Measurements from ENCODE around the gene HIPK4.
A peak's percentile ranks its signal among the peaks of the same experiment; 100 is the strongest.

Gene HIPK4

GRCh38 chr19:40423938-40424337 is 34.0 kb upstream of the HIPK4 start:
- TF ChIP-seq CTCF (IDR thresholded peaks at IDR 0.05): no peak

GRCh38 chr19:40422748-40423566 is 33.0 kb upstream of the HIPK4 start:
- TF ChIP-seq CTCF (IDR thresholded peaks at IDR 0.05): no peak

DNA sequence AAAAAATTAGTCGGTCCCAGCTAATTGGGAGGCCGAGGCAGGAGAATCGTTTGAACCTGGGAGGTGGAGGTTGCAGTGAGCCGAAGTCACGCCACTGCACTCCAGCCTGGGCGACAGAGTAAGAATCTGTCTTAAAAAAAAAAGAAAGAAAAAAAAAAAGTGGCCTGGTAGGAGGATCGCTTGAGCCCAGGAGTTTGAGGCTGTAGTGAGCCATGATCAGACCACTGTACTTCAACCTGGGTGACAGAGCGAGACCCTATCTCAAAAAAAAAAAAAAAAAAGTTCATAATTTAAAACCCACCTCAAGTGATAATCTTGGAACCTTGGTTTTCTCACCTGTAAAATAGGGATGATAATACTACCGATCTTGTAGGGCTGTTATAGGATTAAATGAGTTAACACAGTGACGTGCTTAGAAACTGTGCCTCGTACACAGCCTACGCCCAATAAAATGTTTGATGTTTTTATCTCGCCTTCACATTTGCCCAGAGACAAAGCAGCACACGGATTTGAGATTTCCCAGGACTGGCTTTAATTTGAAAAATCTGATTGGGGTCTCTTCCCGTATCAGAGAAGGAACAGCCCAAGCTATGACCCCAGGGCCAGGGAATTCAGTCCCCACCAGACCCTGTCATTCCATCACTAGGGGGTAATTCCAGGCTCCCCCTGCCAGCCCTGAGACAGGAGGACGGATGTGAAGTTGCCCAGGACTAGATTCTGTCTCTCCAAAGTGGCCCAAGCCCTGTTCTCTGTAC is 32.2 kb upstream of the HIPK4 start:
- TF ChIP-seq CTCF (IDR thresholded peaks at IDR 0.05): no peak

DNA sequence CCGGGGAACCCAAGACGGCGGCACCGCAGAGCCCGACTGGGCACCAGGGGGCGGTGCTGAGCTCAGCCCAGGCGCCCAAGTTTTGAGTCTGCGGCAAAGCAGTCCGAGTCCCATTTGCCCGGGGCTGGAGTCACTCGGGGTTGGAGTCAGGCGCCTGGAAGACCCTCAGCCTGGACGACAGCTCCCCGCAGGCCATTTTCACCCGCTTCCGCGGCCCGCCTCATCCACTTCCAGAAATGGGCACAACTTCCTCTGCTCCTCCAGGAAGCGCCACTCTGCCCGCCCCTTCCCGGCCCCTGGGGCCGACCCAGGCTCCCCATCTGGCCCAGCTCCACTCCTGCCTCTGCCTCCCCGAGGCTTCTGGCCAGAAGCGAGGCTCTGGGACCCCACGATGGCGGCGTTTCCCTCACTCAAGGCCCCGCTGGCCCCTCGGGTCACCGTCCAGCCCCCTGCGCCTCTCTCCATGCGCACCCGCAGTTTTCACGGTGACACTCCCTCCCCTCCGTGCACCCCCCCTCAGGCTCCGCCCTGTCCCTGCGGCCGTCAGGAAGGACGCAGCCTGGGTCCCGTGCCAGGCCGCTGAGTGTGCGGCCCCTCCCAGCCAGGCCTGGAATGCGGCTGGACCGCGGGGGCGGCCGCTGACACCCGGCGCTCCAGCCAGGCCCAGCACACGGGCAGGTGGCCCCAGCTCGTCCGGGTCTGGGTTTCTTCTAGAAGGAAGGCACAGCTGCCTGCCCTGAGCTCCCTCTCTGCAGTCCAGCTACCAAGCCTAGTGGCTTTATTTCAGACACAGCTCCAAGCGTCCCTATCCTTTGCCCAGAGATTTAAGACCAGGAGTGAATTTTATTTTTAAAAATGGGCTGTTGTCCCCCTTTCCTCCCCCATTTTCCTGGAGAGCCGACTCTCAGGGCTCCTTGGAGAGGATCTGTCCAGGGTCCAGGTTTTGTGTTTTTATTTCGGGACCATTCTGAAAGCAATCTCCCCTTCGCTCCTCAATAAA is 31.1 kb upstream of the HIPK4 start:
- peak; percentile 97 for TF ChIP-seq CTCF (IDR thresholded peaks at IDR 0.05)

GRCh38 chr19:40420451-40420765 is 30.4 kb upstream of the HIPK4 start:
- TF ChIP-seq CTCF (IDR thresholded peaks at IDR 0.05): no peak

GRCh38 chr19:40419780-40420179 is 29.8 kb upstream of the HIPK4 start:
- TF ChIP-seq CTCF (IDR thresholded peaks at IDR 0.05): no peak

DNA sequence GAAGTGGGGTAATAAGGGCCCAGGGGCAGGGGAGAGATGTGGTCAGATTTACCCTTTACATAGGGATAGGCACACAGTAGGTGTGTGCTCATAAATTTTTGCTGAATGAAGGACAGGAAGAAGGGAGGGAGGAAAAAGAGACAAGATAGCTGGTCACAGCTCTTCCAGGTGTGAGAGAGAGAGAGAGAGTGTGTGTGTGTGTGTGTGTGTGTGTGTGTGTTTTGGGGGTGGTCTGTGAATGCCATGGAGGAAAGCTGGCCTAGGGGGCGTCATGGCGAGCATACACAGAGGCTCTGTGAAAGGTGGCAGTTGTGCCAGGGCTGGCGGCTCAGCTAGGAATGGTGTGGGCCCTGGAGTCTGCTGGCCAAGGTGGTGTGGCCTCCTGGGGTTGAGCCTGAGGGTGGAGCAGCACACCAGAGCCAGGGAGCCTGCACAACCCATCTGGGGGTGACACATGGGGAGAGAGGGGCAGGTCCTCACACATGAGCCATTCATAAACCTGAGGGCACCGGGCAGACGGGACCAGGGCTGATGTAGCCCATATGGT is 29.2 kb upstream of the HIPK4 start:
- TF ChIP-seq CTCF (IDR thresholded peaks at IDR 0.05): no peak
